NCI-H82 (cell line): ENCODE measurements around the gene SELENOM.

Experiments
- DNase-seq: peaks from one replicate; lab custom pipeline; 2025; lab: John Stamatoyannopoulos, UW

SELENOM gene, protein sequence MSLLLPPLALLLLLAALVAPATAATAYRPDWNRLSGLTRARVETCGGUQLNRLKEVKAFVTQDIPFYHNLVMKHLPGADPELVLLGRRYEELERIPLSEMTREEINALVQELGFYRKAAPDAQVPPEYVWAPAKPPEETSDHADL

DNA sequence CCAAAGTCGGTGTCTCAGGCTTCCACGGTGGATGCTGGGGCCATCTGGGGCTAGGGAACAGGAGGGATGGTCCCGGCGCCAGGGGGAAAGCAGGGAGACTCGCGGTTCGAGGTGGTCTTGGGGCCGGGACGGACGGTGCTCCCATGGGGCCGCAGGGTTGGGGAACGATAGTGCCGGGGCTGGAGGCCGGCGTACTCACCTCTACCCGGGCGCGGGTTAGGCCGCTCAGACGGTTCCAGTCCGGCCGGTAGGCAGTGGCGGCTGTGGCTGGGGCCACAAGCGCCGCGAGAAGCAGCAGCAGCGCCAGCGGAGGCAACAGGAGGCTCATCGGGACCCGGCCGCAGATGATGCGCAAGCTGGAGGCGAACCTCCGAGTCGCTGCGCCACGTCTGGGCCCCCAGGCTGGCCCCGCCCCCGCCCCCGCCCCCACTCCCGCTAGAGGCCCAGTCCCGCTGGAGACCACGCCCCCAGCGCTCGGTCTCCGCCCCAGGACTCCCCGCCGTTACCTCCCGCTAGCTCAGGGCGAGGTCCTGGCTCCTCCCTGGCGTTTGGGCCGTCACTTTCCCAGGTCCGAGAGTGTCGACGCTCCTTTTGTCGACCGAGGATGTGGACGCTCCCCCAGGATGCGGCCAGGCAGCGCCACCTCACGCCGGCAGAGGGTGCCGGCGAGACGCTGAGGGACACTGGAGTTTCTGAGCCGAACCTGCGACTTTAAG lies at the start of gene SELENOM:
Gene SELENOM, minus strand, starts transcription at position 391 of the 716 bp plus-strand sequence. Its CDS starts 63 bp downstream, at position 328.
- peak; percentile 97 for DNase-seq

DNA sequence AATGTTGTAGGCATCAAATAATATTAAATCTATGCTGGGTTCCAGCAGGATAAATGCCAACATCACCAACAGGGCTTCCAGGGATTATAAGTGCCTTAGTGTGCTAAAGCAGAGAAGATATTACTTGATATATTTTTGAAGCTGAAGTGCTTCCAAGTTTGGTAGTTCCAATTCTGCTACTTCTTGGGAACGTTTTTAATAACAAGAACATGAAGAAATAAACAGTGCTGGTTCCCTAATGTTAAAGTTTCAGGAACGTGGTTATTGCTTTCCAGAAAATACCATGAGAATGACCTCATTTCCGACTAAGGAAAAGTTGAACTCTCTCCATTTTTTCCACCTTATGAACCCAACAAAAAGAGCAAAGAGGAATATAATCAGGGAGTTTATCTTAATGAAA lies 48.1 kb upstream of the SELENOM start:
- no peak for DNase-seq

DNA sequence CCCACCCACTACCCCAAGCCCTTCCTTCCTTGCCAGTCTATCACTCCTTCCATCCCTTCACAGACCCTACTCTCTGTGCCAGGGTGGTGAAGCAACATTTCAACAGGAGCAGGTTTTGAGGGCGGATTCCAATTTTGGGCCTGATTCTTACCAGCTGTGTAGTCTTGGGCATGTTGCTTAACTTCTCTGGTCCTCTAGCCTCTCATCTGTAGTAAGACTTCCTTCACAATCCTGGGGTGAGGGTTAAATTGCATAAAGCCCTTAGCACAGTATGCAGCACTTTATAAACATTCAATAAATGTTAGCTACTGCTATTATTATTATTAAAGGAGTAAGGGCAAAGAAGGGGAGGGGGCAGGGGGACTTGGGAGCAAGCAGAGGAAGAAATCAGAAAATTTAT lies 47.6 kb upstream of the SELENOM start:
- DNase-seq = no peak

DNA sequence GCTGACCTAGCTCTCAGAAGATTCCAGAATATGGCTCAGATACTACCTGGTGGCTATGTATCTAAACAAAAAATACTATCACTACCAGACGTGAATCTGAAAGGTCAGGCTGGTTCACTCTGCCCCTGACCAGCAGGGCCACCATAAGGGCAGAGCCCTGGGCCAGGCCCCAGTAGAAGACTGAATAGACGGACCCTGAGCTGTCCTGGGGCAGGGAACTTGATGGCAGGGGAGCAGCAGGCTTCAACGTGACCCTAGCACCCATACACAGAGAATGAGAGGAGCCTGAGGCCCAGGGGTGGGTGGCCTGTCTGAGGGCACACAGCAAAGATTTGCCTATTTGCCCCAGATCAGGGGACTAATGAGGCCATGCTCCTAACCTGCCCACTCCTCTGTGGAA lies 46.0 kb upstream of the SELENOM start:
- no peak for DNase-seq

DNA sequence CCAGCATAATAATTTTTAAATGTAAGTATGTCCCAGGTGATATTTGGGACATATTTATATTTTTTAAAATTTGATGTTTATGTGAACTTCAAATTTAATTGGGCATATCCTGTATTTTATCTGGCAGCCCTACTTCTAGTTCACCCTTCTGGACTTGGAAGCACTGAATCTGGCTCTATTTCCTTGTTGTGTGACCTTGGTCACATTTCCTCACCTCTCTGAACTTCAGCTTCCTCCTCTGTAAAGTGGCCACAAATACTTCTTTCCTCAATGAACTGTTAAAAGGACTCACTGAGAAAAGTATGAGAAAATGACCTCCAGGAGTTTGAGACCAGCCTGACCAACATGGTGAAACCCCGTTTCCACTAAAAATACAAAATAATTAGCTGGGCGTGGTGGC lies 44.5 kb upstream of the SELENOM start:
- no peak for DNase-seq

DNA sequence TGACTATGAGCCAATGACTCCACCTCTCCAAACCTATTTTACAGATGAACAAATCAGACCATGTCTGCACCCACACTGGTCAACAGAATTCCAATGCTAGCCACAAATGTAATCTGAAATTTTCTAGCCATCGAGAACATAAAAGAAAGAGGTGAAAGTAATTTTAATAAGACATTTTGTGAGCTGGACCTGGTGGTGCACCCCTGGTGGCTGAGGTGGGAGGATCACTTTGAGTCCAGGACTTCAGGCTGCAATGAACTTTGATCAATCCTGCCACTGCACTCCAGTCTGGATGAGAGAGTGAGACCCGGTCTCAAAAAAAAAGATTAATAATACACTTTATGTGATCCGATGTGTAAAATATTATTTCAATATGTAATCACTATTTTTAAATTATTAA lies 43.2 kb upstream of the SELENOM start:
- peak; percentile 3 for DNase-seq

DNA sequence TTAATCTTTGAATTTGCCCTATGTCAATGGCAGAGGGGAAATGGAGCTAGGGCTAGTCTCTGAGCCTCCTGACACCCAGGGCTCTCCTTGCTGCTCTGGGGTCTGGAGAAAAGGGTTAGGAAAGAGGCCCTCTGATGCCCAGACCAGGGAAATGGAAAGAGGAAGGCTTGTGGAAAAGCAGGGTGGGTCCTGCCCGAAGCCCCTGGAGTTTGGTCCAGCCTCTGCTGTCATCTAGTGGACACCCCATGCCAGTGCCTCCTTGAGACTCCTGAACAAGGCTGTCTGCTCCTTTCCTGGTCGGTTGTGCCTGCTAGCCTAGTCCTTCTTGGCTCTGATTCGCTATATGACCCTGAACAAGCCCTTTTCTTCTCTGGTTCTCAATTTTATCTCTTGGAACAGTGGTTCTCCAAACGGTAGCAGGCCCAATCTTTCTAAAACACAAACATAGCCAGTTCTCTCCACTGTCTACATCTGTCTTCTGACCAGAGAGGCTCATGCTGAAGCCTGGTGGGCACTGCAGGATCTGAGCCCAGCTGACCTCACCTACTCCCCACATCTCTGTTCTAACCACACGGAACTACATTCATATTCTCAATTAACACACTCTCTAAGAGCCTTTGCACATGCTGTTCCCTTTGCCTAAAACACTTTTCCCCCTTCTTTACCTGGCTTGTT lies 41.7 kb upstream of the SELENOM start:
- DNase-seq = peak; percentile 82

DNA sequence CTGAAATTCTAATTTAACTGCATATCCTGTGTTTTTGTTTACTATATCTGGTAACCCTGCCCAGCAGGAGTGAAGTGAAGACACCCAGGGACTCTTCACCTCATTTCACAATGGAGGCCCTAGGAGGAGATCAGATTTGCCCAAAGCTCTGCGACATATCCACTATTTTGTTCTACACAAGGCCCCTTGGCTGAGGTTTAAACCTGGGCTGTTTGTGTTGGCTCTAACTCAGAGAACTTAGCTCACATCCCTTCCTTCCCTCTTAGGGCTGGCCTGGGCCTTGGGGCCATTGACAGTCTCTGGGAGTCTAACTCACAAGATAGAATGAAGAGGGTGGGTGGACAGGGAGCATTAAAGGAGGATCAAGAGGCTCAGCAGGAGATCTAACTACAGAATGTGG lies 41.1 kb upstream of the SELENOM start:
- DNase-seq = no peak

DNA sequence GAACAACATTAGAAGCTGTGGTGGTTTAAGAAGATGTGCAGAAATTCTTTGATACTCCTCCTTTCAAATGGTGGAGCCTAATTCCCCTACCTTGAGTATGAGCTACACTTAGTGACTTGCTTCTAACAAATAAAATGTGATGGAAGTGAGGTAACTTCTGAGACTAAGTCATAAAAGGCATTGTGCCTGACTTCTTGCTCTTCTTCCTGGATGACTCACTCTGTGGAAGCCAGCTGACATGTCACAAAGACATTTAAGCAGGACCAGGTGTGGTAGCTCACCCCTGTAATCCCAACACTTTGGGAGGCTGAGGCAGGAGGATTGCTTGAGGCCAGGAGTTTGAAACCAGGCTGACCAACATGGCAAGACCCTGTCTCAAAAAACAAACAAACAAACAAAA lies 36.9 kb upstream of the SELENOM start:
- no peak for DNase-seq

DNA sequence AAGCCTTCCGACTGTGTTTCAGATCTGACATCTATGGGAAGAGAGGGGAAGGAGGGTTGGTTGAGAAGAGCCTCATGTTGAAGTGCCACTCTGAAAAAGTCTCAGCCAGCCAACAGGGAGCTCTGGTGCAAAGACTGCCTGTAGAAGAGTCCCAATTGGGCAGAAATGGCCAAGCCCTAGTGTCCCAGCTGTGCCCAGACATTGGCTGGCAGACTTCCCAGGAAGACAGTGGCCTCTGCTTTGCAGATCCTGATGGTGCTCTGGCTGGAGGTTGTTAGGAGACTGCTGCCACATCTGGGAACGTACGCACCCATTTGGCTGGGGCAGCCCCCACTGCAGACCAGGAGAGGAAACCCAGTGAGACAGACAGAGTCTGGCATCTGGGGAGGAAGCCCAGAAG lies 36.2 kb upstream of the SELENOM start:
- no peak for DNase-seq

DNA sequence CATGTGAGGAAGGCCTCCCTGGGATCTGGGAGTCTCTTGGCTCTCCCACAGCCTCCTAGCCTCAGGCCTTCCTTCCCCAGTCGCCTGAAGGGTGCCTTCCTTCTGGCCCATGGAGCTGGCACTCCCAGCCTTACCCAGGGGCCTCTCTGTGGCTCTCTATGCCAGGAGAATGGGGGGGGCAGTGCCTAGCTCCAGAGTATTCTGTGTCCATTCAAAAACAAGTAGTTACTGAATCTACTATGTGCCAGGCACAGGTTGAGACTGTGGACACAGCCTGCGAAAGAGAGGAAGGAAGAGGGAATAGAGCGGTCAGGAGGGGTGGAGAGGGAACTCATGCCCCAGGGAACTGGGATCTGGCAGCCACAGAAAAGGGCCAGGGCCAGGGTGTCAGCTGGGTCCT lies 35.7 kb upstream of the SELENOM start:
- no peak for DNase-seq

DNA sequence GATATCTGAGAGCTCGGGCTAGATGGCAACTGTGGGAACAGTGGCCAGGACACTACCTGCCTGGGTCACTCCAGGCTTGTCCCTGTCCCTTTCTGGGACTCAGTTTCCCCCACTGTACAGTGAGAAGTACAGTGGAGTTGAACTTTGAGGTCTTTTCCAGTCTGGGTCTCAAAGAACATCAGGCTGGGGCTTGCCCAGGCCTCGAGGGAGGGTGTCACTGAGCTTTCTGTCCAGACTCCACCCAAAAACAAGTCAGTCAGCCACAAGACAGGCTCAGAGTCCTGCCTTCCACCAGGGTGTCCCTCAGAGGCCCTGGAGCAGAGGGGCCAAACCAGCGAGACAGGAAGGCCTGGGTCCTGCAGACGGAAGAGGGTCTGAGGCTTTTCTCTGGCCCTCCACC lies 34.9 kb upstream of the SELENOM start:
- DNase-seq = no peak

DNA sequence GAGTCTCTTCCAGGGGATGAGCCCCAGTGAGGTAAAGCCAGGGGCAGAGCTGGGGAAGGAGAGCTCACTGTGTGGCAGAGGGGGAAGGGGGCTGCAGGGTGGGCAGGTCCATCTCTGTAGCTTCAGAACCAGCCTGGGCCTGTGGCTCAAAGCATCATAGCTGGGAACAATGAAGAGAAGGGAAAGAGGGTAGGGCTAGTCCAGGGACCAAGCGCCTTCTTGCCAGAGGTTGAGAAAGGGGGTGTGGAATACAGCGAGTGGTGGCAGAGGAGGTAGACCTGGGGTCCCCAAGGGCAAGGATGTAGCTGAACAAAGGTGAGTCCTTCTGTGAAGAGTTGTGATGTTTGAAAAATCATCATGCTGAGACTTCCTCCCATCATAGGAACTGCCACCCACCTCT lies 34.2 kb upstream of the SELENOM start:
- no peak for DNase-seq

DNA sequence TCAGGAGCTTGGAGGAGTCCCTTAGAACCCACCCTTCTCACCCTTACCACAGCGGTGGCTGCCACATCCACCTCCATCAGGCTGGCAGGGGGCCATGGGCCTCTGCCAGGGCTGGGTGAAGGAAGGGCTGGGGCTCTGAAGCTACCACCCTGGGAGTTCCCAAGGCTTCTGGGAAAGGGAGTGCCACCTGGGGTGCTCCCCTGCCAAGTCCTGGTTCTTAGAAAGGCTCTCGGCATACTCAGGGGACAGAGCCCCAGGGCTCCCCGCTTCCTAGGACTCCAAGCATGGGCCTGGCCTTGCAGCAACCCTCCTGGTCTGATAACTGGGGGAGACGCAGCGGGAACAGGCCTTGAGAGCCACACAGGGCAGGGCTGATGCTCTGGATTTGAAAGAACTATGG lies 33.4 kb upstream of the SELENOM start:
- no peak for DNase-seq

DNA sequence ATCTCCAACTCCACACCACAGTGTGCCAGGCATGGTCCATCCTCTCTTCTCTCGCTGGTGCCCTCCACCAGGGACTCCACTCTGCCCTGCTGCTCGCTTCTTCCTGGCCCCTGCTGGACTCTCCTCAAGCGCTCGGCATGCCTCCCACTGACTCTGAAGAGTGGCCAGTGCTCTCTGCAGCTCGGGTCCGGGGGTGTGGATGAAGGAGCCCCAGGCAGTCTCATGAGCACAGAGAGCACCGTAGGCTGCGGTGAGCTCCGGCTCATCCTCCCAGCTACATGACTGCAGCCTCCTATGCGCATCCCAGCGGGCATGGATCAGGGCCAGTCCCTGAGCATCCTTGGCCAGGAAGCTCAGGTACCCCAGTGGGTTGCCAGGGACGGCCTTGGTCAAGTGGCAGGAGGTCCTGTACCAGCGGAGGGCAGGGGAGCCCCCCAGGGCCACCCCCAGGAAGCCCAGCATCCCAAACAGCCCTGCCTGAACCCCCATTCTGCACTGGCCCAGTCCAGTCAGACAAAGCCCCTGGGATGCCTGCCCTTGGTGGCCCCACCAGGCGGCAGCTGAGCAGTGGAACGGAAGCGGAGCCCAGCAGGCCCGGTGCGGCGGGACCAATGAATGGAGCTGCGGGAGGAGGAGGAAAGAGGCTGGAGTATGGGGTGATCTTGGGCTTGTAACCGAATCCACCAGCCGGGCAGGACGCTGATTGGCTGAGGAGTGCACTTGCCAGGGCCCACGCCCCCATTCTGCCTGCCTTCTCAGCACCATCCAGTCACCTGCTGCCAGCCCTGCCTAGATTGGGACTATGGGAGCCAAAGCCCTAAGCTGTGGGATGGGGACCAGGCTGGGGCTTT lies 32.7 kb upstream of the SELENOM start, which contains the start of gene PLA2G3:
Gene PLA2G3, minus strand, starts transcription at position 643 of the 851 bp plus-strand sequence. Its CDS starts 154 bp downstream, at position 489.
- DNase-seq = peak; percentile 60

DNA sequence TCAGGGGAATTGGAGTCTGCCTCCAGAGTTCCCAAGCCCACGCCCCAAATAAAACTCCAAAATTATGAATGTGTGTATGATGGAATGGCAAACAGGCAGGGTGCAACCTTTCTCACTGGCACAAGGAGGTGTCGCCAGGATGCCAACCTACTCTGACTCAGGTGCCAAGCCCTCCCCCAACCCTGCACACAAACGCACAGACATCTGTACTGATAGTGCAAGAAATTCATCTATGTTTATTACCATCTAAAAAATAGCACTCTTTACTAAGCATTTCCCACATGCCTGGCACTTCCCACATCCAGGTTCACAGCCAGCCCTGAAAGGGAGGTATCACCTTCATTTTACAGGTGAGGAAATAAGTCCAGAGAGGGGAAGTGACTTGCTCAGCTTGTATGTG lies 31.7 kb upstream of the SELENOM start:
- no peak for DNase-seq

DNA sequence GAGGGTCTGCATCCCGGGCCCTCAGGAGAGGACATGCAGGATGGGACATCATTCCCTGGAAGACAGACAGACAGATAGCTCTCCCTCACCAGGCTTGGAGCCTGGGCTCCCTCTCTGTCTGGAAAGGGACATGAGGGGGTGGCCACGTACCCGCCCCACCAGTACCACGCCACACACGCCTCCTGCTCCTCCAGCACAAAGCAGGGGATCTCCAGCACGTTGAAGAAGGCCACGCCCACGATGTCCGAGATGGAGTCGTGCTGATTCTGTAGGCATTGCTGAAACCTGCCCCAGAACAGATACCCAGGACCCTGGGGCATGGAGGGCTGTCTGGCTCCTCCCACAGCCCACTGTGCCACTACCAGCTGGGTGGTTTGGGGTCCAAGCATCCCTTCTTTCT lies 30.8 kb upstream of the SELENOM start:
- DNase-seq = no peak

DNA sequence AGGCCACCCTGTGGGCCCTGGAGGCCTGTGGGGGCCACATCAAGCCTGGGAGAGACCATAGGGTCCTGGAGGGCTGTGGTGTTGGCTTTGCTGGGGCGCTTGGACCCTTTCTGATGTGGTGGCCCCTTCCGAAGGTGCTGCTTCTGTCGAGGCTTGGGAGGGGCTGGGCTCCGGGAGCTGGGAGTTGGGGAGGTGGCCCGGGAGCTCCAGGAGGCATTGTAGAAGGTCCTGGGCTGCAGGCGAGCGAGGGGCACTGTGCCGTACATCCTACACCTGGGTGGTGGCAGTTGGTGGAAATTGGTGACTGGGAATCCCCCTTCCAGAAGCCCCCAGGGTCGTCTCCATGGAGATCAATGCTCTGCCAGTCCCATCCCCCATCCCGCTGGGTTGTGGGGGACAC lies 30.4 kb upstream of the SELENOM start:
- DNase-seq = no peak

DNA sequence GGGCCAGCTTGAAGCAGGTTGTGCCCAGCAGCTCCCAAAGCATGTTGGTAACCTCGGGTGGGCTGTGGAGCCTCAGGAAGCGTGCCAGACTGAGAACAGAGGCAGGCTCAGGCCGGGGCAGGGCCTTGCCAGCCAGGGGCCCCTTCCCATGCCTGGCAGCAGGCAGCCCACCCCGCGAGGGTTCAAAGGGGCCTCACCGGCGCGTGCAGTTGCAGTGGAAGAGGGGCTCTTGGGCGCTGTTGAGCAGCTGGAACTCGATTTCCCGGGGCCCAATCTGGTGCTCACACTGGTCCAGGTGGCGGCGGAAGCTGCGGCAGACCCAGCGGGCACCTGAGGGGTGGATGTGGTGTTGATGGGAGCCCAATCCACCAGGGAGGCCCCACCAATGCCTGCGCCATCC lies 29.3 kb upstream of the SELENOM start:
- no peak for DNase-seq

DNA sequence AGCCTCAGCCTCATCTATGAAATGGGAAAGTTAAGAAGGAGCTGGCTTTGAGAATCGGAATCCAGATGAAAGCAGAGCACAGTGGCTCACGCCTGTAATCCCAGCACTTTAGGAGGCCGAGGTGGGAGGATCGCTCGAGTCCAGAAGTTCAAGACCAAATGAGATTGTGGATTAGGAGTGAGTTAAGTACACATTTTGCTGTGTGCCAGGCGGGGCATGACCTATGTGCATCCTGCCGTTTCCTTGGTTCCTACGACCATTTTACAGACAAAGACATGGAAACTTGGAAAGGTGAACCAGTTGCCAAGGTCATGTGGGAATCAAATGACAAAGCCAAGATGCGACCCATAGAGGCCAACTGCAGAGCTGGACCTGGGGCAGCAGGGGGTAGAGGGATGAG lies 28.8 kb upstream of the SELENOM start:
- no peak for DNase-seq

DNA sequence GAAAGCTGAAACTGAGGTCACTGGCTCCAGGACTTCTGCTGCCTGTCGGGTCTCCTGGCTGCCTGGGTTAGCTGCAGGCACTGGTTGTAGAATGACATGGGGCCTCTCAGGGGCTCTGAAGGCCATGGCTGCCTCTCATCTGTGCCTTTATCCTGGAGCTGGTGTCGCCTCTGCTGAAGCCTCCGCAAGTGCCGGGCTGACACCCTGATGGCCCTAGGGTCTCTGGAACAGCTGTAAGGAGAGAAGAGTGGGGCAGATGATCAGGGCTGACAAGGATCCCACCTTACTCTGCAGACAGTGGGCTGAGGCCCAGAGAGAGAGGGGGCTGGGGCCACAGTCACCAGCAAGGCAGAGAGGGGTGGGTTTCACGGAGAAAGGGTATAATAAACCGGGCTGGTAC lies 28.3 kb upstream of the SELENOM start:
- no peak for DNase-seq

DNA sequence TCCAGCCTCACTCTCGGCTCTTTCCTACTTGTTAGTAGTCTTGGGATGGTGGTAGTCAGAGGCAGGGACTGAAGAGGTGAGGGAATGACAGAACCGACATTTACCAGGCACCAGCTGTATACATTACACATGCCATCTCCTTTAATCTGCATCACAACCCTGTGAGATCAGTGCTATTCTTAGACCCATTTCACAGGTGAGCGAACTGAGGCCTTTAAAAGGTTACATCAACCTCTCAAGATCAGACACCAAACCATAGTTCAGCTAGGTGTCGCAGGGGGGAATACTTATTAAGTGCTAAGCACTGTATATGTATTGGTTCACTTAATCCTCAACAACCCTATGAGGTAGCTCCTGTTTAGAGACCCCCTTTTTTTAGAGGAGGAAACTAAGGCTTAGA lies 27.3 kb upstream of the SELENOM start:
- no peak for DNase-seq

DNA sequence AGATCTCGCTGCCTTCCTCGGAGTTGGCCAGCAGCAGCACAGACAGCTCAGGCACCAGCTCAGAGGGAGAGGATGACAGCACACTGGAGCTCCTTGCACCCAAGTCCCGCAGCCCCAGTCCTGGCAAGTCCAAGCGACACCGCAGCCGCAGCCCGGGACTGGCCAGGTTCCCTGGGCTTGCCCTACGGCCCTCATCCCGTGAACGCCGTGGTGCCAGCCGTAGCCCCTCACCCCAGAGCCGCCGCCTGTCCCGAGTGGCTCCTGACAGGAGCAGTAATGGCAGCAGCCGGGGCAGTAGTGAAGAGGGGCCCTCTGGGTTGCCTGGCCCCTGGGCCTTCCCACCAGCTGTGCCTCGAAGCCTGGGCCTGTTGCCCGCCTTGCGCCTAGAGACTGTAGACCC lies 26.5 kb upstream of the SELENOM start:
- DNase-seq = no peak
